Endodermal cell (in vitro differentiated cells): Measurements from ENCODE around the gene DLEU7. TPM values are rescaled to one million over a fixed set of nuclear protein-coding genes. Genes with fewer than 3 reads are reported as not detected.

Experiments
- DNase-seq: peaks from one replicate; pipeline ENCODE4 v3.0.0-alpha.2; 2017
- H3K27ac ChIP-seq: 2 replicates; pipeline ENCODE4 v1.5.1; 2013; ENCODE audit warnings: mild to moderate bottlenecking, low read depth, low read length, moderate library complexity
- H3K27me3 ChIP-seq: 2 replicates; pipeline ENCODE4 v1.6.1; 2013; ENCODE audit warnings: mild to moderate bottlenecking, low read length, moderate library complexity; ENCODE audit not compliant: insufficient read depth, control insufficient read depth, poor library complexity, severe bottlenecking
- H3K36me3 ChIP-seq: 2 replicates; pipeline ENCODE4 v1.7.0; 2013; ENCODE audit warnings: mild to moderate bottlenecking, low read length, moderate library complexity; ENCODE audit not compliant: control insufficient read depth, insufficient read depth
- H3K4me1 ChIP-seq: one replicate; pipeline ENCODE4 v1.7.0; 2013; ENCODE audit warnings: low read length; ENCODE audit not compliant: control insufficient read depth, insufficient read depth
- H3K4me3 ChIP-seq: 2 replicates; pipeline ENCODE4 v1.5.1; 2013; ENCODE audit warnings: mild to moderate bottlenecking, low read length, moderate library complexity
- H3K9ac ChIP-seq: 2 replicates; pipeline ENCODE4 v1.6.1; 2013; ENCODE audit warnings: mild to moderate bottlenecking, low read length, moderate library complexity; ENCODE audit not compliant: poor library complexity, severe bottlenecking; ENCODE audit errors: extremely low read depth
- H3K9me3 ChIP-seq: 2 replicates; pipeline ENCODE4 v1.6.1; 2013; ENCODE audit warnings: mild to moderate bottlenecking, low read length, moderate library complexity; ENCODE audit not compliant: control insufficient read depth
- H3K27ac Mint-ChIP-seq: 2 replicates; pipeline ENCODE4 v1.8.0; 2020; ENCODE audit warnings: mixed read lengths
- H3K27me3 Mint-ChIP-seq: 2 replicates; pipeline ENCODE4 v1.8.0; 2021; ENCODE audit warnings: mild to moderate bottlenecking, mixed read lengths; ENCODE audit not compliant: insufficient read depth
- H3K36me3 Mint-ChIP-seq: 2 replicates; pipeline ENCODE4 v1.8.0; 2020; ENCODE audit warnings: low read depth, mixed read lengths
- H3K4me1 Mint-ChIP-seq: 2 replicates; pipeline ENCODE4 v1.8.0; 2020; ENCODE audit warnings: mixed read lengths
- H3K4me3 Mint-ChIP-seq: 2 replicates; pipeline ENCODE4 v1.8.0; 2020; ENCODE audit warnings: mild to moderate bottlenecking, moderate library complexity, mixed read lengths
- H3K9me3 Mint-ChIP-seq: 2 replicates; pipeline ENCODE4 v1.8.0; 2020; ENCODE audit warnings: mild to moderate bottlenecking, mixed read lengths
- WGBS, 2 experiments: methylation state at CpG; one replicate each; pipeline versions ENCODE4 v1.1.5 to v1.1.7; 2013; ENCODE audit warnings: missing lambda C conversion rate in 2 of 2, mixed read lengths in 1 of 2; ENCODE audit not compliant: insufficient coverage in 1 of 2, insufficient read length in 1 of 2; 5-methylcytosine and 5-hydroxymethylcytosine counted together
- total RNA-seq, 2 donors: library from RNA; stranded (reverse); fragmentation: NEBNext Ultra II Directional in 1 of 2; extraction: Animal tissue kit (Norgen Biotek cat#: 25700) in 1 of 2; gene quantifications; 2 replicates in 1 of 2; 3 replicates in 1 of 2; pipeline ENCODE4 v1.2.1, GENCODE V29; 2021
- TF ChIP-seq, protein P1 (sequence below): fragments of 200-600 bp; sonication (generic); conservative IDR thresholded peaks from 2 replicates; pipeline ENCODE4 v1.5.0; 2021; ENCODE audit warnings: antibody characterized with exemption, mild to moderate bottlenecking

The DLEU7 gene
- total RNA-seq, 2 donors from 2014 or later, result not detected

DNA sequence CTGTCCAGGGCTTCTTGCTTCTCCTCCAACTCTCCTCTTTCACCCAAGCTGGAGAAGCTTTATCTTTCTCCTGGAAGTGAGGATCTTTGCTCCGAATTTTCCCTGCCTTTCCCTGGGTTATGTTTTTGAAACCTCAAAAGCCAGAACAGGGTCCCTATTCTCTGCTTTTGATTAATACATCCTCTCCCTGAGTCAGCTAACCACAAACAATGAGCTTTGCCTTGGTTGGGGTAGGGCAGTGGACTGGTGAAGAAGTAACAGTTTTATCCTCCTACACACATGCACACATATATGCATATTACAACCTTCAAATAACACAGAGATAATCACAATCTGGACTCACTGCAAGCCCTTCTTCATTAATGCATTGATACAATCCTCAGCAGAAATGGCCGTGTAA lies 44.6 kb downstream of the DLEU7 start:
- Histone ChIP-seq H3K9me3 (no peaks in the 10 kb centered on the region), H3K9ac (no peak overlapping the region), H3K36me3 (no peaks in the 10 kb centered on the region), H3K4me3 (no peak overlapping the region), H3K27ac (no peak overlapping the region), H3K4me1 (no peaks in the 10 kb centered on the region), H3K27me3 (peaks cover 27% of the 10 kb centered on the region)
- Mint-ChIP-seq H3K27ac (no peak overlapping the region), H3K4me3 (no peak overlapping the region), H3K4me1 (peaks cover 4% of the 10 kb centered on the region), H3K9me3 (no peaks in the 10 kb centered on the region), H3K27me3 (peaks cover 27% of the 10 kb centered on the region), H3K36me3 (no peaks in the 10 kb centered on the region)
- TF ChIP-seq, protein P1, sequence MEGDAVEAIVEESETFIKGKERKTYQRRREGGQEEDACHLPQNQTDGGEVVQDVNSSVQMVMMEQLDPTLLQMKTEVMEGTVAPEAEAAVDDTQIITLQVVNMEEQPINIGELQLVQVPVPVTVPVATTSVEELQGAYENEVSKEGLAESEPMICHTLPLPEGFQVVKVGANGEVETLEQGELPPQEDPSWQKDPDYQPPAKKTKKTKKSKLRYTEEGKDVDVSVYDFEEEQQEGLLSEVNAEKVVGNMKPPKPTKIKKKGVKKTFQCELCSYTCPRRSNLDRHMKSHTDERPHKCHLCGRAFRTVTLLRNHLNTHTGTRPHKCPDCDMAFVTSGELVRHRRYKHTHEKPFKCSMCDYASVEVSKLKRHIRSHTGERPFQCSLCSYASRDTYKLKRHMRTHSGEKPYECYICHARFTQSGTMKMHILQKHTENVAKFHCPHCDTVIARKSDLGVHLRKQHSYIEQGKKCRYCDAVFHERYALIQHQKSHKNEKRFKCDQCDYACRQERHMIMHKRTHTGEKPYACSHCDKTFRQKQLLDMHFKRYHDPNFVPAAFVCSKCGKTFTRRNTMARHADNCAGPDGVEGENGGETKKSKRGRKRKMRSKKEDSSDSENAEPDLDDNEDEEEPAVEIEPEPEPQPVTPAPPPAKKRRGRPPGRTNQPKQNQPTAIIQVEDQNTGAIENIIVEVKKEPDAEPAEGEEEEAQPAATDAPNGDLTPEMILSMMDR, result no peak
- no peak for DNase-seq
- 84 to 100% methylated on average over 1 to 2 of the region's 2 CpGs for WGBS, 2 experiments

DNA sequence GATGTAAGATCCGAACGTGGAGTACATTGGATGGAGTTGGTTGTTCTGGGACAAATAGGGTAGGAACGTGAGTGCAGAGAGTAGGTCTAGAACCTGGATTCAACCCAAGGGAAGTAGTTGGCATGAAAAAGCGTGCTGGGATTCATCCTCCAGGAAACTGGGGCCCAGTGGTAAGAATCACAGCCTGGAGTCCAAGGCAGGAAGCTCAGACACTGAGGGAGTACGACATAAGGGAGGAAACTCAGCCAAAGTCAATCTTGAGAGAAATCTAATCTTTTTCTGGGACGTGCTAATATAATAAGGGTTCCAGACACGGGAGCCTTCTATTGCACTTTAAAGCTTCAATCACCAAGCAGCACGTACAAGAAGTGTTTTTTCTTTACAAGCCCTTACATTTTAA lies 46.4 kb downstream of the DLEU7 start:
- Histone ChIP-seq H3K4me1 (no peaks in the 10 kb centered on the region), H3K9me3 (no peaks in the 10 kb centered on the region), H3K36me3 (no peaks in the 10 kb centered on the region), H3K27ac (no peak overlapping the region), H3K4me3 (no peak overlapping the region), H3K9ac (no peak overlapping the region), H3K27me3 (peaks cover 27% of the 10 kb centered on the region)
- Mint-ChIP-seq H3K4me3 (no peak overlapping the region), H3K9me3 (no peaks in the 10 kb centered on the region), H3K36me3 (no peaks in the 10 kb centered on the region), H3K4me1 (peaks cover 4% of the 10 kb centered on the region), H3K27me3 (peaks cover 31% of the 10 kb centered on the region), H3K27ac (no peak overlapping the region)
- WGBS, 2 experiments, result 90 to 93% methylated on average over 5 to 8 of the region's 8 CpGs
- TF ChIP-seq, protein P1, result no peak
- no peak for DNase-seq

DNA sequence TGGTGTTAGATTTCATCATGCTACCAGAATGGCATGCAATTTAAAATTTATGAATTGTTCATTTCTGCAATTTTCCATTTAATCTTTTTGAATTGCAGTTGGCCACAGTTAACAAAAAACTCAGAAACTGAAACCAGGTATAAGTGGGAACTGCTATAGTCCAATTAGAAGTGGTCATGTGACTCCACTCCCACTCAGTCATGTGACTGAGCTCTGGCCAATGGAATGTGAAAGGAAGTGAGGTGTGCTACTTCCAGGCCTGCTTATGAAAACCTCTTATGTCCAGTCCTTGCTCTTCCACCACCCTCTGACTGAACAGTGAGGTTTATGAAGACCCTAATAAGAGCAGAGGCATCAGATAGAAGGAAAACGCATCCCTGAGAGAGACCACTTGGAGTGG lies 47.0 kb downstream of the DLEU7 start:
- H3K9me3 ChIP-seq, result no peaks in the 10 kb centered on the region
- H3K4me1 ChIP-seq, result no peaks in the 10 kb centered on the region
- H3K36me3 Mint-ChIP-seq, result no peaks in the 10 kb centered on the region
- no peaks in the 10 kb centered on the region for H3K36me3 ChIP-seq
- TF ChIP-seq, protein P1, result no peak
- H3K4me3 ChIP-seq, result no peak overlapping the region
- H3K4me3 Mint-ChIP-seq, result no peak overlapping the region
- H3K27me3 Mint-ChIP-seq, result peaks cover 35% of the 10 kb centered on the region
- no peaks in the 10 kb centered on the region for H3K9me3 Mint-ChIP-seq
- H3K27me3 ChIP-seq, result peaks cover 27% of the 10 kb centered on the region
- H3K27ac ChIP-seq, result no peak overlapping the region
- WGBS, 2 experiments, result 100% methylated on average over 1 of the region's 1 CpG; no CpG with 5 or more reads in 1 of the 2 experiments
- no peak for DNase-seq
- no peak overlapping the region for H3K27ac Mint-ChIP-seq
- H3K9ac ChIP-seq, result no peak overlapping the region
- peaks cover 4% of the 10 kb centered on the region for H3K4me1 Mint-ChIP-seq
